DND-41 (cell line): ENCODE data around the gene SPRYD4.

Source experiments
- EZH2 ChIP-seq: IDR thresholded peaks from 3 replicates; pipeline ENCODE4 v1.6.1; 2012; ENCODE audit warnings: borderline replicate concordance, low read depth, mild to moderate bottlenecking, moderate library complexity, low read length, inconsistent platforms; ENCODE audit not compliant: severe bottlenecking
- TF ChIP-seq, protein P1 (sequence below): IDR thresholded peaks from 2 replicates; pipeline ENCODE4 v1.5.1; 2012; ENCODE audit warnings: borderline replicate concordance, low read length, moderate library complexity, mild to moderate bottlenecking; ENCODE audit not compliant: poor library complexity, severe bottlenecking; ENCODE audit errors: extremely low read depth

DNA sequence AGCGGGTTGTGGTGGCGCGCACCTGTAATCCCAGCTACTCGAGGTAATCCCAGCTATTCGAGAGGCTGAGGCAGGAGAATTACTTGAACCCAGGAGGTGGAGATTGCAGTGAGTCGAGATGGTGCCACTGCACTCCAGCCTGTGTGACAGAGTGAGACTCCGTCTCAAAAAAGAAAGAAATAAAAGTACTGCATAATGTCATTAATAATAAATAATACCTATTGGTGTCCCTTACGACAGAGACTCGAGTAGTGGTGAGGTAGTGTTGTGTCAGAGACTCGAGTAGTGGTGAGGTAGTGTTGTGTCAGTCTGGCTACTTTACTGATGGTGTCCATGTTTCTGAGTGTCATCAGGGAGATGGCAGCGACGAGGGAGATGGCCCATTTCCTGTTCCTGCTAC, 18.3 kb downstream of the SPRYD4 start:
- TF ChIP-seq, protein P1, sequence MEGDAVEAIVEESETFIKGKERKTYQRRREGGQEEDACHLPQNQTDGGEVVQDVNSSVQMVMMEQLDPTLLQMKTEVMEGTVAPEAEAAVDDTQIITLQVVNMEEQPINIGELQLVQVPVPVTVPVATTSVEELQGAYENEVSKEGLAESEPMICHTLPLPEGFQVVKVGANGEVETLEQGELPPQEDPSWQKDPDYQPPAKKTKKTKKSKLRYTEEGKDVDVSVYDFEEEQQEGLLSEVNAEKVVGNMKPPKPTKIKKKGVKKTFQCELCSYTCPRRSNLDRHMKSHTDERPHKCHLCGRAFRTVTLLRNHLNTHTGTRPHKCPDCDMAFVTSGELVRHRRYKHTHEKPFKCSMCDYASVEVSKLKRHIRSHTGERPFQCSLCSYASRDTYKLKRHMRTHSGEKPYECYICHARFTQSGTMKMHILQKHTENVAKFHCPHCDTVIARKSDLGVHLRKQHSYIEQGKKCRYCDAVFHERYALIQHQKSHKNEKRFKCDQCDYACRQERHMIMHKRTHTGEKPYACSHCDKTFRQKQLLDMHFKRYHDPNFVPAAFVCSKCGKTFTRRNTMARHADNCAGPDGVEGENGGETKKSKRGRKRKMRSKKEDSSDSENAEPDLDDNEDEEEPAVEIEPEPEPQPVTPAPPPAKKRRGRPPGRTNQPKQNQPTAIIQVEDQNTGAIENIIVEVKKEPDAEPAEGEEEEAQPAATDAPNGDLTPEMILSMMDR = no peak
- TF ChIP-seq EZH2 = no peak
